Thyroid gland (tissue), 4 donors: ENCODE results near the gene TIAM2. TPM values are rescaled to one million over a fixed set of nuclear protein-coding genes. Genes with fewer than 3 reads are reported as not detected.

ENCODE experiments used
- DNase-seq, 2 donors: peaks; one replicate each; pipeline ENCODE4 v3.0.0-alpha.2; 2019
- H3K27ac ChIP-seq, 3 donors: fragments of 200-600 bp; sonication (generic); 1 replicate in 2 of 3; 2 replicates in 1 of 3; pipeline ENCODE4 v1.5.1; 2016 to 2019; ENCODE audit warnings: mild to moderate bottlenecking in 1 of 3, moderate library complexity in 1 of 3
- H3K27me3 ChIP-seq: fragments of 200-600 bp; sonication (generic); one replicate; pipeline ENCODE4 v1.5.1; 2019
- H3K36me3 ChIP-seq, 2 donors: fragments of 200-600 bp; sonication (generic); one replicate each; pipeline ENCODE4 v1.5.1; 2016 to 2019
- H3K4me1 ChIP-seq, 2 donors: fragments of 200-600 bp; sonication (generic); one replicate each; pipeline ENCODE4 v1.5.1; 2017 to 2019
- H3K4me3 ChIP-seq, 3 donors: fragments of 200-600 bp; sonication (generic); replicated peaks in 1 of 3; 1 replicate in 2 of 3; 2 replicates in 1 of 3; pipeline ENCODE4 v1.5.1; 2016; ENCODE audit warnings: mild to moderate bottlenecking in 1 of 3
- H3K9me3 ChIP-seq: fragments of 200-600 bp; sonication (generic); one replicate; pipeline ENCODE4 v1.5.1; 2017
- CTCF ChIP-seq, 6 experiments: fragments of 200-600 bp in 3 of 6; fragments of 450-650 bp in 3 of 6; sonication (generic) in 3 of 6; IDR thresholded peaks; one replicate each; pipeline ENCODE4 v1.5.1; 2016 to 2019; ENCODE audit warnings: antibody characterized with exemption in 6 of 6, mild to moderate bottlenecking in 2 of 6, inconsistent platforms in 1 of 6, moderate library complexity in 1 of 6
- POLR2A ChIP-seq, 2 donors: fragments of 450-650 bp; IDR thresholded peaks; one replicate each; pipeline ENCODE4 v1.6.1; 2017; ENCODE audit warnings: antibody characterized with exemption in 2 of 2, mild to moderate bottlenecking in 2 of 2, moderate library complexity in 1 of 2
- WGBS, 2 donors: methylation state at CpG; one replicate each; pipeline ENCODE4 v1.1.5; 2017; 5-methylcytosine and 5-hydroxymethylcytosine counted together
- intact Hi-C: fragments of 100-400 bp; cut with DNase I; formaldehyde crosslinking; loops from one replicate; pipeline ENCODE4 v1.15.1; 2023
- total RNA-seq, 4 donors: library from RNA; depleted of rRNA; stranded (reverse); fragments of >200 nt; gene quantifications; one replicate each; pipeline ENCODE4 v1.2.3, GENCODE V29; 2016

The TIAM2 gene
- total RNA-seq, 4 donors from 2014 or later = 11.1 to 26.1 (median 18.5) TPM

GRCh38 chr6:155141512-155141911, 146.4 kb downstream of the TIAM2 start:
- Histone ChIP-seq H3K4me1 (peaks cover 10 to 20% of the 10 kb centered on the region in 2 donors), H3K4me3 (no peak overlapping the region), H3K9me3 (no peaks in the 10 kb centered on the region), H3K27ac (no peak overlapping the region), H3K36me3 (no peaks in the 10 kb centered on the region), H3K27me3 (no peaks in the 10 kb centered on the region)
- intact Hi-C loops = no loop called here
- no peak for TF ChIP-seq POLR2A (IDR thresholded peaks at IDR 0.05)
- no peak for TF ChIP-seq CTCF (IDR thresholded peaks at IDR 0.05)
- DNase-seq = no peak
- 75 to 96% methylated on average over 2 of the region's 2 CpGs for WGBS, 2 donors

- Histone ChIP-seq H3K27ac (peak overlapping the region in 2 of 3 donors; percentile 32 to 49), H3K36me3 (no peaks in the 10 kb centered on the region), H3K27me3 (no peaks in the 10 kb centered on the region), H3K9me3 (no peaks in the 10 kb centered on the region), H3K4me1 (peaks cover 10 to 20% of the 10 kb centered on the region in 2 donors), H3K4me3 (no peak overlapping the region)
- no peak for DNase-seq
- TF ChIP-seq CTCF (IDR thresholded peaks at IDR 0.05) = no peak
- TF ChIP-seq POLR2A (IDR thresholded peaks at IDR 0.05) = no peak
- intact Hi-C loops = no loop called here
- 61 to 68% methylated on average over 13 of the region's 13 CpGs for WGBS, 2 donors
Observed at GRCh38 chr6:155142168-155143028, 147.3 kb downstream of the TIAM2 start.

- Histone ChIP-seq H3K27ac (peak overlapping the region in 2 of 3 donors; percentile 32 to 49), H3K4me3 (peak overlapping the region in 1 of 3 donors; percentile 2), H3K4me1 (peaks cover 10 to 20% of the 10 kb centered on the region in 2 donors), H3K9me3 (no peaks in the 10 kb centered on the region), H3K36me3 (no peaks in the 10 kb centered on the region), H3K27me3 (no peaks in the 10 kb centered on the region)
- 26 to 45% methylated on average over 4 of the region's 4 CpGs for WGBS, 2 donors
- no peak for DNase-seq
- no peak for TF ChIP-seq POLR2A (IDR thresholded peaks at IDR 0.05)
- no peak for TF ChIP-seq CTCF (IDR thresholded peaks at IDR 0.05)
- intact Hi-C loops = no loop called here
Observed at GRCh38 chr6:155143029-155143577, 148.0 kb downstream of the TIAM2 start.

- H3K27ac ChIP-seq = peak overlapping the region in 2 of 3 donors; percentile 32 to 49
- no peak for DNase-seq
- no peaks in the 10 kb centered on the region for H3K36me3 ChIP-seq
- H3K4me1 ChIP-seq = peaks cover 10 to 20% of the 10 kb centered on the region in 2 donors
- WGBS, 2 donors = 66 to 81% methylated on average over 7 of the region's 7 CpGs
- no peaks in the 10 kb centered on the region for H3K9me3 ChIP-seq
- no peaks in the 10 kb centered on the region for H3K27me3 ChIP-seq
- H3K4me3 ChIP-seq = peak overlapping the region in 1 of 3 donors; percentile 2
- intact Hi-C loops = no loop called here
- TF ChIP-seq CTCF (IDR thresholded peaks at IDR 0.05) (no peak), POLR2A (IDR thresholded peaks at IDR 0.05) (no peak)
Observed at GRCh38 chr6:155143578-155144106, 148.5 kb downstream of the TIAM2 start.

- no peak overlapping the region for H3K4me3 ChIP-seq
- no peaks in the 10 kb centered on the region for H3K36me3 ChIP-seq
- TF ChIP-seq POLR2A (IDR thresholded peaks at IDR 0.05) (no peak), CTCF (IDR thresholded peaks at IDR 0.05) (no peak)
- peaks cover 10 to 20% of the 10 kb centered on the region in 2 donors for H3K4me1 ChIP-seq
- H3K27ac ChIP-seq = no peak overlapping the region
- no peak for DNase-seq
- H3K9me3 ChIP-seq = no peaks in the 10 kb centered on the region
- 88 to 94% methylated on average over 4 of the region's 4 CpGs for WGBS, 2 donors
- intact Hi-C loops = no loop called here
- H3K27me3 ChIP-seq = no peaks in the 10 kb centered on the region
Observed at GRCh38 chr6:155146205-155146604, 151.1 kb downstream of the TIAM2 start.
